HG02798 (cell line): ENCODE data around the gene MRFAP1.
"Not testable (repeated sequence)": the region's sequence is repeated elsewhere in the genome, so short reads cannot be mapped to it uniquely, and the experiment has no call there.

ENCODE experiments used
- ATAC-seq: cut with Tn5 transposase; IDR thresholded peaks from one replicate; pipeline ENCODE4 v1.9.1; 2021; ENCODE audit warnings: mild to moderate bottlenecking; ENCODE audit not compliant: unreplicated experiment, poor library complexity

Gene MRFAP1

GRCh38 chr4:6609415-6610079, 30.9 kb upstream of the MRFAP1 start:
- ATAC-seq, result no peak

GRCh38 chr4:6610856-6611430, 29.5 kb upstream of the MRFAP1 start:
- no peak for ATAC-seq

DNA sequence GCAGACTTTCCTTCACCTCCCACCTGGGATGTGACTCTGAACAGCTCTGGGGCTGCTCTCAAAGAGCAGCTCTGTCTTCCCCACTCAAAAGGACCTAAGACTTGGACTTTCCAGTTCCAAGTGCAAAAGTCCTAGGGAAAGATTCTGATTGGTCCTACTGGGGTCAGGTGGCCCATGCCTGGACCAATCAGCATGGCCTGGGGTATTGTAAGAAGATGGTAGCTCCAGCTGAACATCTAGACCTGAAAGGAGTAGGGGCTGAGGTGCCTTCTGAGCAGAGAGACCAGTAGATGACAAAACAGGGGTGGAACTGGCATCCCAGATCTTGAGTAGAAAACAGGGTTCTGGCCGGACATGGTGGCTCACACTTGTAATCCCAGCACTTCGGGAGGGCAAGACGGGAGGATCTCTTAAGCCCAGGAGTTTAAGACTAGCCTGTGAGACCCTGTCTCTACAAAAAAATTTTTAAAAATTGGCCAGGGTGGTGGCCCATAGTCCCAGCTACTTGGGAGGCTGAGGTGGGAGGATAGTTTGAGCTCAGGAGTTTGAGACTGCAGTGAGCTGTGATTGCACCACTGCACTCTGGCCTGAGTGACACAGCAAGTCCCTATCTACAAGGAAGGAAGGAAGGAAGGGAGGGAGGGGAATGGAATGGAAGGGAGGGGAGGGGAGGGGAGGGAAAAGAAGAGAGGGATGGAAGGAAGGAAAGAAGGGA, 27.4 kb upstream of the MRFAP1 start:
- no peak for ATAC-seq

- ATAC-seq, result no peak
These were observed 26.5 kb upstream of the MRFAP1 start for GRCh38 chr4:6613676-6614651.

DNA sequence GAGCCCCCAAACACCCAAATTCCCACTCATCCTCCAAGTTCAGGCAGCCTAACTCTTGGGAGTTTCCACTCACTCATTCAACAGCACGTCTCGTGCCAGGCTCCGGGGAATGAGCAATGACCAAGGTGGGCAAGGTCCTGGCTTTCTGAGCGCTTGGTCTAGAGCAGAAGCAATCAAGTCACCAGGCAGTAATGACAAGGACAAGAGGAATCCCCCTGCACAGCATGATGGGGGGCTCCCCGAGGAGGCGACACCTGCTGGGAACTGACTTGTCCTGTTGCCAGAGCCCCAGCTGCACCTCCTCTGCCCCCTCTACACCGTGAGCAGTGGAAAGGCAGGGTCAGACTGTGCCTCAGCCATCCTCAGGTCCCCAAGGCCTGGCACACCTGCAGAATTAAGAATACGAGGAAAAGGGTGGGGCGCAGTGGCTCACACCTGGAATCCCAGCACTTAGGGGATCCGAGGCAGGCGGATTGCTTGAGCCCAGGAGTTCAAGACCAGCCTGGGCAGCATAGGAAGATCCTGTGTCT, 25.7 kb upstream of the MRFAP1 start:
- ATAC-seq, result no peak

- no peak for ATAC-seq
These were observed 24.1 kb upstream of the MRFAP1 start for GRCh38 chr4:6616087-6616995.

DNA sequence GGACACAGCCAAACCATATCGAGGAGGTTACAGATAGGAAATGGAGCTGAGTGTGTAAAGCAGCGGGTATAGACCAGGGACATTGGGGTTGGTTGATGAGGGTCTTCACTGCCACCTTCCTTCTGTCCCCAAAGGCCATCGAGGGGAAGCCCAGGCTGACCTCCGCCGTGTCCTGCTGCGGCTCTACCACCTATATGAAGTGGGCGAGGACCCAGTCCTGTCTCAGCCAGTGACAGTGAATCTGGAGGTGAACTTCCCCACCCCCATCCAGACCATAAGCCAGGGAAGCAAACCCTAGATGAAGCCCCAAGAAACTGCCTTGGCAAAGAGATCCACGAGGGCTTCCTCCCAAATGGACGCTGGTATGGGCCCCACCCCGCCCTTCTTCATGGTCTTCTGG, 23.2 kb upstream of the MRFAP1 start:
- no peak for ATAC-seq

DNA sequence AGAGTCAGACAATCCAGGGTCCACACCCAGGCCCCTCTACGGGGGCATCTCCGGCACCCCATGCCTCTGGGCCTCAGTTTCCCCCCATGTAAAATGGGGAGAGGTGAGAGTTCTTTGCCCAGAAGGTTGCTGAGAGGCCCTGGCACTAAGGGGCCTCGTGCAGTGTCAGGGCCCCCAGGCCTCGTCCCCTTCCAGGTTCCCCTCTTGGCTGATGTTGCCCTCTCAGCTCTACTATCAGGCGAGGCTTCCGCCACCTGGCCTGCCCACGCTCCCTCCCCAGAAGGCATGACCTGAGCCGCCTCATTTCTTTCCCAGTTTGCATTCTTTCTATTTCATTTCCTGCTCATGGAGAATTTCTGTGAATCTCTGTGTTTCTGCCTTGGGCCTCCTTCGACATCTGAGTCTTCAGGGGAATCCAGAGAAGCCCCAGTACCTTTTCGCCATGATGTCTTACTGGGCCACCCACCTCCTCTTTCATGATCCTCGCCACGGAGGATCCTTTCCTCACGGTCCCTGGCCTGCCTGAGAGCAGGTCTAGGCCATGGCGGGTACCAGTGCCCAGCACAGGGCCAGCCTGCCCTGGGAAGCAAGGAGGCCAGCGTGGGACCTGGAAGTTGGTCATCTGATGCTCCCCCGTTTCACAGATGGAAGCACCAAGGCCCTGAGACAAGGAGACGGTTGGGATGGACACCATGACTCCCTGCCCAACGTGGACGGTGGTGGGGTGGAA, 21.9 kb upstream of the MRFAP1 start:
- ATAC-seq, result no peak

GRCh38 chr4:6619116-6619465, 21.4 kb upstream of the MRFAP1 start:
- ATAC-seq, result no peak

GRCh38 chr4:6619466-6620255, 20.8 kb upstream of the MRFAP1 start:
- ATAC-seq, result no peak

DNA sequence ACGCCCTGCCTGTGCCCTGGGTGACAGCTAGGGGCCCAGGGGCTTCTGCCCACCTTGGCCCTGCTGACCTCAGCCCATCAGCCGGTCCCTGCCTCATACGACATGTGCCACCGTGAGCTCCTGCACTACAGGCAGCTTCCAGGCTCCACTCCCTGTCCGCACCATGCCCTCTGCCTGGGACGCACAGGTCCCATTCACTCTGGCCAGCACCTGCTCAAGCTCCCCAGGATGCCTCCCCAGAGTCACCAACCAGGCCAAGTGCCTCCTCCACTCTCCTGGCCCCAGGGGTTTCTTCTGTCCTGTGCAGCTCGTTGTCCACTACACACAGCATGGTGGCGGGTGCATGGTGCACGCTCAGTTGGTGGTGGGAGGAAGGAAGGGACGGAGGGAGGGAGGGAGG, 20.2 kb upstream of the MRFAP1 start:
- ATAC-seq, result no peak

DNA sequence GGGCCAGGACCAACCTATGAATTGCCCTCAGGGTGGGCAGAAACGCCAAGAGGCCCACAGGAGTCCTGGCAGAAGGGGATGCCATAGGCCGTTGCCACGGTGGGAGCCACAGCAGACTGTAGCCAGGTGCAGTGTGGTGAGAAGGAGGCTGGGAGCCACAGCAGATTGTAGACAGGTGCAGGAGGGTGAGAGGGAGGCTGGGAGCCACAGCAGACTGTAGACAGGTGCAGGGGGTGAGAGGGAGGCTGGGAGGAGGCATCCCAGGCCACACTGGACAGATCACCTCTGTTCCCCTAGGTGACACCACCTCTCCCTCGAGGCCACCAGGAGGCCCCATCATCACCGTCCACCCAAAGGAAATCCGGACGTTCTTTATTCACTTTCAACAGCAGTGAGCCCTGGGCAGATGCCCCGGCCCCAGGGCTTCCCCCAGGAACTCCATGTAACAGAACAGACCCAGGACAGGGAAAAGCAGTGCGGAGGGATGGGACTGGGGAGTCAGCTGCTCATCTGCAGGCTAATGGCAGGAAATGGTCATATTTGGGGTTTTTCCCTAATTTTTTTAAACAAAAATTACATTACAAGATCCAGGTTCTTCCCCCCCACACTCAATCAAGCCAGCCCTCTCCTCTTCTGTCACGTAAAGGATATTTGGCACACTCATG, 19.5 kb upstream of the MRFAP1 start:
- ATAC-seq, result no peak

GRCh38 chr4:6621556-6621927, 18.9 kb upstream of the MRFAP1 start:
- no peak for ATAC-seq

- no peak for ATAC-seq
These were observed 17.7 kb upstream of the MRFAP1 start for GRCh38 chr4:6622744-6623143.

DNA sequence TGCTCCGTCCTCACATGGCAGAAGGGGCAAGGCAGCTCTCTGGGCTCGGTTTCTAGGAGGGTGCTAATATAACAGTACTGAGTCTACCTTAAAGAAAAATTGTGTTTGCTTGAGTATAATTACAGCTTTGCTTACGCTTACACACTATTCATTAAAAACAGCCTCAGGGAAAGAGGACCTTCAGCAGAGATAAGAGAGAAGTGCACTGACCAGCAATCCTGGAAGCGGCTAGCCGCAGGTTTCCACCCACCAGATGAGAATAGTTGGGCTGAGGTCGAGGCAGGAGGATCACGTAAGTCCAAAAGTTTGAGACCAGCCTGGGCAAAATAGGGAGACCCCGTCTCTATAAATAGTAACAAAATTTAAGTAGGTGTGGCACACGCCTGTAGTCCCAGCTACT, 15.2 kb upstream of the MRFAP1 start:
- no peak for ATAC-seq

GRCh38 chr4:6626066-6626465, 14.4 kb upstream of the MRFAP1 start:
- ATAC-seq, result no peak

- ATAC-seq, result no peak
These were observed 12.7 kb upstream of the MRFAP1 start for GRCh38 chr4:6627832-6628231.

GRCh38 chr4:6628484-6628883, 12.0 kb upstream of the MRFAP1 start:
- not testable (repeated sequence) for ATAC-seq
